ENCODE results near the gene PNKD.

DNA sequence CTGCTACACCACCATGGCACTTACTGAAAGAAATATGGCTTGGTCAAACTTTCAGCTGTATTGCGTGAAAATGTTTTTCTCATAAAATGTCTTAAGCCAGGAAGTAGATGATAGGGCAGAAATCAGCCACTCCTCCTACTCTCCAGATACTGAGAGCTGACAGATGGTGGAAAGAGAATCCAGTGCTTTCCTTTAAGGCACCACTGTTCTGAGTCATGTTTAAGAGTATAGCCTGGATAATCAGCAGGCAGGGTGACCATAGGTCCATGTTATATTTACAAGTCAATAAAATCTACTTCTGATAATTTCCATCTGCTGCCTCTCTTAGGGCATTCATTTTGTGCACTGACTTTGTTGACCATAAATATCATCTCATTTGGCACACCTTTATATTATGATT, 31.4 kb upstream of the PNKD start:
- TF ChIP-seq, protein P1, sequence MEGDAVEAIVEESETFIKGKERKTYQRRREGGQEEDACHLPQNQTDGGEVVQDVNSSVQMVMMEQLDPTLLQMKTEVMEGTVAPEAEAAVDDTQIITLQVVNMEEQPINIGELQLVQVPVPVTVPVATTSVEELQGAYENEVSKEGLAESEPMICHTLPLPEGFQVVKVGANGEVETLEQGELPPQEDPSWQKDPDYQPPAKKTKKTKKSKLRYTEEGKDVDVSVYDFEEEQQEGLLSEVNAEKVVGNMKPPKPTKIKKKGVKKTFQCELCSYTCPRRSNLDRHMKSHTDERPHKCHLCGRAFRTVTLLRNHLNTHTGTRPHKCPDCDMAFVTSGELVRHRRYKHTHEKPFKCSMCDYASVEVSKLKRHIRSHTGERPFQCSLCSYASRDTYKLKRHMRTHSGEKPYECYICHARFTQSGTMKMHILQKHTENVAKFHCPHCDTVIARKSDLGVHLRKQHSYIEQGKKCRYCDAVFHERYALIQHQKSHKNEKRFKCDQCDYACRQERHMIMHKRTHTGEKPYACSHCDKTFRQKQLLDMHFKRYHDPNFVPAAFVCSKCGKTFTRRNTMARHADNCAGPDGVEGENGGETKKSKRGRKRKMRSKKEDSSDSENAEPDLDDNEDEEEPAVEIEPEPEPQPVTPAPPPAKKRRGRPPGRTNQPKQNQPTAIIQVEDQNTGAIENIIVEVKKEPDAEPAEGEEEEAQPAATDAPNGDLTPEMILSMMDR (IDR thresholded peaks at IDR 0.05 in 2 of 3, conservative IDR thresholded peaks at IDR 0.05 in 1 of 3; ENCODE audit: borderline replicate concordance in 1 of 3, insufficient read depth in 1 of 3, low read depth in 2 of 3, low read length in 2 of 3) = no peak
- no peak for TF ChIP-seq REST (IDR thresholded peaks at IDR 0.05; ENCODE audit: low read depth)
- no peak for TF ChIP-seq EZH2 (IDR thresholded peaks at IDR 0.05)
- TF ChIP-seq POLR2AphosphoS5 (IDR thresholded peaks at IDR 0.05; ENCODE audit: low read depth, low read length) = no peak
- TF ChIP-seq ELF1 (IDR thresholded peaks at IDR 0.05; ENCODE audit: borderline replicate concordance, low read depth) = no peak
- TF ChIP-seq SP1 (IDR thresholded peaks at IDR 0.05; ENCODE audit: low read depth) = no peak
- TF ChIP-seq MAX (IDR thresholded peaks at IDR 0.05) = no peak
- TF ChIP-seq EZH2phosphoT487 (IDR thresholded peaks at IDR 0.05; ENCODE audit: borderline replicate concordance) = no peak
- no peak for TF ChIP-seq TCF7L2 (IDR thresholded peaks at IDR 0.05; ENCODE audit: borderline replicate concordance, extremely low read depth, insufficient read depth, insufficient read length)
- TF ChIP-seq FOSL1 (IDR thresholded peaks at IDR 0.05; ENCODE audit: low read depth) = no peak
- TF ChIP-seq RAD21 (IDR thresholded peaks at IDR 0.05; ENCODE audit: low read depth) = no peak
- no peak for TF ChIP-seq ZNF274 (IDR thresholded peaks at IDR 0.05; ENCODE audit: low read depth, low read length)
- TF ChIP-seq YY1 (IDR thresholded peaks at IDR 0.05; ENCODE audit: extremely low read depth, insufficient replicate concordance, low read depth, low read length) = no peak
- TF ChIP-seq CBX3 (IDR thresholded peaks at IDR 0.05; ENCODE audit: low read depth) = no peak
